AG09319 (cell line): ENCODE data around the gene PRKCB.

Experiments used
- DNase-seq: peaks from one replicate; pipeline ENCODE4 v3.0.0-alpha.2; 2010; ENCODE audit warnings: low read depth; ENCODE audit errors: extremely low read depth
- CTCF ChIP-seq: IDR thresholded peaks from 2 replicates; pipeline ENCODE4 v1.5.1; 2011; ENCODE audit warnings: low read depth, mild to moderate bottlenecking, inconsistent platforms, low read length, moderate library complexity

Gene PRKCB

DNA sequence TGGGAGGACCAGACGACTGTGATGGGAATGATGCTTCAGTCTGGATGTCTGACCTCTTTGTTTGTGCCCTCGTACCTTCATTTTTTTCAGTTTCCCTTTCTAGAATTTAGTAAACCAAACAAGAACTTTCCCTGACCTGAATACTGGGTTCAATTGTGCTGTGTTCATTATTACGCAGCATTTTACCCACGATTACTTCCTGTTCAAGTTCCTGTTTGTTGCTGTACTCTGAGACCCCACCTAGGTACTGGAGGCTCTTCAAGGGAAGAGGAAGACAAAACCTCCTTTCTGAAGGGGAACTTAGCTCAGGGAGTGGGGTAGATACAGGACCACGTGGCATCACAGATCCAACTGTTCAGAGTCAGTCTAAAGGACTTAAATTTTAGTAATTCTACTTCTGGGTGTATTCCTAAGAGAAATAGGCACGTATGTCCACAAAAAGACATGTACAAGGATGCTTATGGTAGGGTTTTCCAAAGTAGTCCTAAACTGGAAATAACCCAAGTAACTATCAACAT lies 9.2 kb upstream of the PRKCB start:
- DNase-seq, result no peak
- TF ChIP-seq CTCF, result no peak

GRCh38 chr16:23827057-23827456 lies 8.7 kb upstream of the PRKCB start:
- DNase-seq, result no peak
- no peak for TF ChIP-seq CTCF

- DNase-seq, result no peak
Measured at GRCh38 chr16:23829454-23829853, 6.3 kb upstream of the PRKCB start.

DNA sequence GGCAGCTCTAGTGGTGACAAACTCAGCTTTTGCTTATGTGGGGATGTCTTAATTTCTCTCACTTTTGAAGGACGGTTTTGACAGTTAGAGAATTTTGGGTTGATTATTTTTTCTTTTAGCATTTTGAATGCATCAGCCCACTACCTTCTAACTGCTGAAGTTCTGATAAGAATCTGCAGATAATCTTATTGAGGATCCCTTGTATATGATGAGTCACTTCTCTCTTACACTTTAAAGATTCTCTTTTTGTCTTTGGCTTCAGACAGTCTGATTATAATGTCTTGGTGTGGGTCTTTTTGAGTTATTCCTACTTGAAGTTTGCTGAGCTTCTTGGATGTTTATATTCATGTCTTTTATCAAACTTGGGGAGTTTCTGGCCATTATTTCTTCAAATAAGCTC lies 5.5 kb upstream of the PRKCB start:
- no peak for DNase-seq
- no peak for TF ChIP-seq CTCF

More at GRCh38 chr16:23829454-23829853, 6.3 kb upstream of the PRKCB start:
- no peak for TF ChIP-seq CTCF

- DNase-seq, result no peak
- TF ChIP-seq CTCF, result no peak
Measured at GRCh38 chr16:23832882-23833281, 2.9 kb upstream of the PRKCB start.

DNA sequence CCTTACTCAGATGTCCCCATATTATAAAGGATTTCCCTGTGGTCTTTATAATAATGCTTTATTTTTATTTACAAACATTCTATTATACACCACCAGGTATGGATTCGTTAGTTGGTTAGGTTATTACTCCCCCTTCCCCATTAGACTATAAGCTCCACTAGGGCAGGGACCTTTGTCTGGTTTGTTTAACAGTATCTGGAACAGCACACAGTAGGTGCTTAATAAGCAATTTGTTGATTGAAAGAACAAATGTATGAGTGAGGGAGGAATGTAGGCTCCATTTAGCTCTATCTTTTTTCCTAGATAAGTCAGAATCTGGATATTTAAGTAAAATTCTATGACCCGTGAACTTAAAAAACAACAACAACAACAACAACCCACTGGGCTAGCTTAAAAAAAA lies 2.3 kb upstream of the PRKCB start:
- TF ChIP-seq CTCF, result no peak
- DNase-seq, result no peak

DNA sequence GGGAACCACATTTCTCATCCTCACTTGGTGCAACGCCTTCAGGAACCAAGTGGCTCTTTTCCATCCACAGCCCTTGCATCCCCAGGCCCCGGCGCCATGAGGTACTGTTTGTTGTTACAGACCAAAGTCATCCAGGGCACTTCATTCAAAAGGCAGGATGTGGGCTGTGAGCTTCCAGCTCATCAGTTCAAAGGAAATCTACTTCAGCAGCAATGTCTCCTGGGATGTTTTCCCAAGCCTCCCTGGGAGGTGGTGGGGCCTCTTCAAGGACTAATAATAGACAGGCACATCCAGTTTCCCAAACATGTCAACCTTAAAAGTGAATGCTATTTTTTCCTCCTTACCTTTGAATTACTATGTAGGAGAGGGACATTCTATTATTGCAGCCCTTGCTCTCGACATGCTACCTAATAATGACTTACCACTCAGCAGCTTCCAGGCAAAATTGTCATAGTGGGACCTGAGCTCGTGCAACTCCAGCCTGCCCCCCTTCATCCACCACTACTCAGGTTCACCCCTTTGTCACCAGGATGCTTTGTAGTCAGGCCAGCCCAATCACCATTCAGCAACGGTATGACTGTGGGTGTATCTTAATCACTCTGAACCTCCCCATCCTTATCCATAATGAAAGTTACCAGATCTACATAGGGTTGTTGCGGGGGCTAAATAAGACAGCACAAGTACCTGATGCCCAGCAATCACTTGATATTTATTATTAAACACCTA lies 1.7 kb upstream of the PRKCB start:
- TF ChIP-seq CTCF, result no peak
- DNase-seq, result no peak
